Endodermal cell (in vitro differentiated cells): ENCODE measurements around the gene HMGCL. TPM values are rescaled to one million over a fixed set of nuclear protein-coding genes. Genes with fewer than 3 reads are reported as not detected.
A peak's percentile ranks its signal among the peaks of the same experiment; 100 is the strongest.

ENCODE experiments used
- DNase-seq: peaks from one replicate; pipeline ENCODE4 v3.0.0-alpha.2; 2017
- H3K27ac ChIP-seq: 2 replicates; pipeline ENCODE4 v1.5.1; 2013; ENCODE audit warnings: mild to moderate bottlenecking, low read depth, low read length, moderate library complexity
- H3K27me3 ChIP-seq: 2 replicates; pipeline ENCODE4 v1.6.1; 2013; ENCODE audit warnings: mild to moderate bottlenecking, low read length, moderate library complexity; ENCODE audit not compliant: insufficient read depth, control insufficient read depth, poor library complexity, severe bottlenecking
- H3K36me3 ChIP-seq: 2 replicates; pipeline ENCODE4 v1.7.0; 2013; ENCODE audit warnings: mild to moderate bottlenecking, low read length, moderate library complexity; ENCODE audit not compliant: control insufficient read depth, insufficient read depth
- H3K4me1 ChIP-seq: one replicate; pipeline ENCODE4 v1.7.0; 2013; ENCODE audit warnings: low read length; ENCODE audit not compliant: control insufficient read depth, insufficient read depth
- H3K4me3 ChIP-seq: 2 replicates; pipeline ENCODE4 v1.5.1; 2013; ENCODE audit warnings: mild to moderate bottlenecking, low read length, moderate library complexity
- H3K9ac ChIP-seq: 2 replicates; pipeline ENCODE4 v1.6.1; 2013; ENCODE audit warnings: mild to moderate bottlenecking, low read length, moderate library complexity; ENCODE audit not compliant: poor library complexity, severe bottlenecking; ENCODE audit errors: extremely low read depth
- H3K9me3 ChIP-seq: 2 replicates; pipeline ENCODE4 v1.6.1; 2013; ENCODE audit warnings: mild to moderate bottlenecking, low read length, moderate library complexity; ENCODE audit not compliant: control insufficient read depth
- H3K27ac Mint-ChIP-seq: 2 replicates; pipeline ENCODE4 v1.8.0; 2020; ENCODE audit warnings: mixed read lengths
- H3K27me3 Mint-ChIP-seq: 2 replicates; pipeline ENCODE4 v1.8.0; 2021; ENCODE audit warnings: mild to moderate bottlenecking, mixed read lengths; ENCODE audit not compliant: insufficient read depth
- H3K36me3 Mint-ChIP-seq: 2 replicates; pipeline ENCODE4 v1.8.0; 2020; ENCODE audit warnings: low read depth, mixed read lengths
- H3K4me1 Mint-ChIP-seq: 2 replicates; pipeline ENCODE4 v1.8.0; 2020; ENCODE audit warnings: mixed read lengths
- H3K4me3 Mint-ChIP-seq: 2 replicates; pipeline ENCODE4 v1.8.0; 2020; ENCODE audit warnings: mild to moderate bottlenecking, moderate library complexity, mixed read lengths
- H3K9me3 Mint-ChIP-seq: 2 replicates; pipeline ENCODE4 v1.8.0; 2020; ENCODE audit warnings: mild to moderate bottlenecking, mixed read lengths
- CTCF ChIP-seq: fragments of 200-600 bp; sonication (generic); conservative IDR thresholded peaks from 2 replicates; pipeline ENCODE4 v1.5.0; 2021; ENCODE audit warnings: antibody characterized with exemption, mild to moderate bottlenecking
- WGBS, 2 experiments: methylation state at CpG; one replicate each; pipeline versions ENCODE4 v1.1.5 to v1.1.7; 2013; ENCODE audit warnings: missing lambda C conversion rate in 2 of 2, mixed read lengths in 1 of 2; ENCODE audit not compliant: insufficient coverage in 1 of 2, insufficient read length in 1 of 2; 5-methylcytosine and 5-hydroxymethylcytosine counted together
- total RNA-seq, 2 donors: library from RNA; stranded (reverse); fragmentation: NEBNext Ultra II Directional in 1 of 2; extraction: Animal tissue kit (Norgen Biotek cat#: 25700) in 1 of 2; gene quantifications; 2 replicates in 1 of 2; 3 replicates in 1 of 2; pipeline ENCODE4 v1.2.1, GENCODE V29; 2021

Gene HMGCL
- total RNA-seq, 2 donors from 2014 or later: 24.0 to 41.7 TPM

GRCh38 chr1:23801876-23802275, 23.4 kb downstream of the HMGCL start:
- no peak for TF ChIP-seq CTCF
- Histone ChIP-seq H3K9ac (no peak overlapping the region), H3K27me3 (no peaks in the 10 kb centered on the region), H3K4me3 (no peak overlapping the region), H3K4me1 (peaks cover 7% of the 10 kb centered on the region), H3K36me3 (peaks cover 18% of the 10 kb centered on the region), H3K9me3 (no peaks in the 10 kb centered on the region), H3K27ac (no peak overlapping the region)
- 78% methylated on average over 10 of the region's 10 CpGs for WGBS, 2 experiments
- peaks cover 3% of the 10 kb centered on the region for H3K27me3 Mint-ChIP-seq
- peak overlapping the region; percentile 83 for H3K4me3 Mint-ChIP-seq
- H3K27ac Mint-ChIP-seq: no peak overlapping the region
- no peak for DNase-seq
- peaks cover 36% of the 10 kb centered on the region for H3K36me3 Mint-ChIP-seq
- H3K9me3 Mint-ChIP-seq: no peaks in the 10 kb centered on the region
- H3K4me1 Mint-ChIP-seq: peaks cover 10% of the 10 kb centered on the region

- Mint-ChIP-seq H3K27ac (peak overlapping the region; percentile 61), H3K4me3 (peak overlapping the region; percentile 83), H3K9me3 (no peaks in the 10 kb centered on the region), H3K4me1 (peaks cover 10% of the 10 kb centered on the region), H3K36me3 (peaks cover 35% of the 10 kb centered on the region), H3K27me3 (peaks cover 3% of the 10 kb centered on the region)
- Histone ChIP-seq H3K9ac (peak overlapping the region; percentile 43), H3K27ac (no peak overlapping the region), H3K36me3 (peaks cover 18% of the 10 kb centered on the region), H3K4me3 (peak overlapping the region; percentile 81), H3K27me3 (no peaks in the 10 kb centered on the region), H3K4me1 (peaks cover 7% of the 10 kb centered on the region), H3K9me3 (no peaks in the 10 kb centered on the region)
- TF ChIP-seq CTCF: no peak
- 34 to 39% methylated on average over 16 to 19 of the region's 19 CpGs for WGBS, 2 experiments
- DNase-seq: no peak
Observed at GRCh38 chr1:23801338-23801748, 23.9 kb downstream of the HMGCL start.

- Histone ChIP-seq H3K27ac (peak within 1 kb of the TSS; percentile 19), H3K27me3 (no peaks in the 10 kb centered on the region), H3K4me3 (peak within 1 kb of the TSS; percentile 81), H3K36me3 (peaks cover 18% of the 10 kb centered on the region), H3K9me3 (no peaks in the 10 kb centered on the region), H3K9ac (peak within 1 kb of the TSS; percentile 43), H3K4me1 (peaks cover 7% of the 10 kb centered on the region)
- Mint-ChIP-seq H3K27me3 (peaks cover 3% of the 10 kb centered on the region), H3K27ac (peak within 1 kb of the TSS; percentile 98), H3K4me1 (peaks cover 10% of the 10 kb centered on the region), H3K36me3 (peaks cover 33% of the 10 kb centered on the region), H3K9me3 (no peaks in the 10 kb centered on the region), H3K4me3 (peak within 1 kb of the TSS; percentile 83)
- WGBS, 2 experiments: 1% methylated on average over 23 to 82 of the region's 82 CpGs
- TF ChIP-seq CTCF: no peak
- DNase-seq: peak; percentile 93
Observed at GRCh38 chr1:23800400-23801337, 24.6 kb downstream of the HMGCL start, which contains the start of gene GALE. Gene GALE, minus strand, starts transcription at chr1:23800754. Its CDS starts 1,747 bp downstream, at chr1:23799007.
